ENCODE measurements around the gene CDS2. TPM values are rescaled to one million over a fixed set of nuclear protein-coding genes. Genes with fewer than 3 reads are reported as not detected.

The CDS2 gene
- total RNA-seq, 4 donors from 2014 or later = 31.3 to 49.6 (median 38.4) TPM

DNA sequence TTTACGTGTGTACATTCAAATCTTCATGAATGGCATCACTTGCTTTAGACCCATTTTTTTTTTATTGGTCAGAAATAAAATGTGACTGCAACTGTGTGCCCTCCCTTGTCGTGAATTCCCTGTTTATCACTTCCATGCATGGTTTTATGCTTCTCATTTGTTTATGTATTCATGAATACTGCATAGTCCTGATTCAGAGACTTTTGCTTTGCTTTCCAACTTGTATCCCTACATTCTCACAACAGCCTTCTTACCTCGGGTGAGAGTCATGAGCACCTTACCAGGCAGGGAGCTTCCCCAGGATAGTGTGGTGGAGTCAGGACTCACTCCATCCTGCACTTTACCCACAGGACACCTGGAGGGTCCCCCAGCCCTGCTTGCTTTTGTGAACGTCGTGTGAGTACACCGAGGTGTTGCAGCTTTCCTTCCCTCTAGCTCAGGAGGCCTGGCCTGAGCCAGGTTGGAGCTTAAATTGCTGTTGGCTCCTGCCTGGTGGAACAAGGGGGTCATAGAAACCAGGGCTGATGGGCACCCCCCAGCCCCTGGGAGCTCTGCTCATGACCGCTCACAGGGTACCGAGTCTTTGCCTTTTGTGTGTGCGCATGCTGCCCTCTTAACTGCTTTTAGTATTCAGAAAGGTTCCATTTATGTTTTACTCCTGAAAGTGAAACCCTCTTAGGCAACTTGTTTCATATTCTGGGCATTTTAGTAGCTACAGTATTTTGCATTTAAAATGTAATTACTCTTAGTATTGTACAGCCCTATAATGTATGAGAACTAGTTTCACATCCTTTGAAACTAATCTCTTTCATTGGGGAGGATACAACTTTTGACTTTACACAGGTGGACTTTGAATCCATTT lies 66.0 kb downstream of the CDS2 start:
- TF ChIP-seq, protein P1, sequence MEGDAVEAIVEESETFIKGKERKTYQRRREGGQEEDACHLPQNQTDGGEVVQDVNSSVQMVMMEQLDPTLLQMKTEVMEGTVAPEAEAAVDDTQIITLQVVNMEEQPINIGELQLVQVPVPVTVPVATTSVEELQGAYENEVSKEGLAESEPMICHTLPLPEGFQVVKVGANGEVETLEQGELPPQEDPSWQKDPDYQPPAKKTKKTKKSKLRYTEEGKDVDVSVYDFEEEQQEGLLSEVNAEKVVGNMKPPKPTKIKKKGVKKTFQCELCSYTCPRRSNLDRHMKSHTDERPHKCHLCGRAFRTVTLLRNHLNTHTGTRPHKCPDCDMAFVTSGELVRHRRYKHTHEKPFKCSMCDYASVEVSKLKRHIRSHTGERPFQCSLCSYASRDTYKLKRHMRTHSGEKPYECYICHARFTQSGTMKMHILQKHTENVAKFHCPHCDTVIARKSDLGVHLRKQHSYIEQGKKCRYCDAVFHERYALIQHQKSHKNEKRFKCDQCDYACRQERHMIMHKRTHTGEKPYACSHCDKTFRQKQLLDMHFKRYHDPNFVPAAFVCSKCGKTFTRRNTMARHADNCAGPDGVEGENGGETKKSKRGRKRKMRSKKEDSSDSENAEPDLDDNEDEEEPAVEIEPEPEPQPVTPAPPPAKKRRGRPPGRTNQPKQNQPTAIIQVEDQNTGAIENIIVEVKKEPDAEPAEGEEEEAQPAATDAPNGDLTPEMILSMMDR (IDR thresholded peaks at IDR 0.05; ENCODE audit: low read depth) = no peak

DNA sequence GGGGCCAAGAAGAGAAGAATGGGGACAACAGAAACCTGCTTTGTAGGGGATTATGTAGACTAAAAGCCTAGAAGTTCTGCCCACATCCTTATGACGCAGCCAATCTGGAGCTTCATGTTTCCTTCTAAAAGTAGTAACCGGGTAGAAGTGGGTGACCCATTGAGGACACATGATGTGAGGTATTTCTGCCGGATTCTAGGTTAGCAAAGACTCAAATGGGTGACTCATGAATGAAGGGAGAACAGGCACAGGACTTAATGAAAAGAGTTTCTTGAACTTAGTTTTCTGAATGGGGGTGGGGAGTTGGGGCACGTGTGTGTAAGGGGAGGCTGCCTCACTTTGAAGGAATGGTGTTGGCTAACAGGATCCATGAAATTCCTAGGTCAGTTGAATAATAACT lies 68.8 kb downstream of the CDS2 start:
- TF ChIP-seq, protein P1 (IDR thresholded peaks at IDR 0.05; ENCODE audit: low read depth) = no peak

DNA sequence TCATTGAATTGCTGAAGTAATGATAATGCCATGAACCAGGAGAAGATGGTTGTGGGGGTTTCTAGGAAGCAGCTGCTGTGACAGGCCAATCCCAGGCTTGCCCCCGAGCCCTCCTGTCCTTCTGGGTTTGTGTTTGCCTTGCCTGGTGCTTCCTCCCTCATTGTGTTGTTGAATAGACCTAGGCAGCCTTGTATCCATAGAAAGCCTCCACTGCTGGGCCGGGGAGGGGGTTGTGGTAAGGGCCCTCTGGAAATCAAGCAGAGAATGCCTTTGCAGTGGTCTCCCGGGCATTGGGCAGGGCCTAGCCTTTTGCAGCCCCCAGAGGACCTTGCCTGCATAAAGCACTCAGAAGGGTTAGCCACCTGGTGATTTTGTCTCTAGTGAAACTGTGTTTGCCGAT lies 69.3 kb downstream of the CDS2 start:
- TF ChIP-seq, protein P1 (IDR thresholded peaks at IDR 0.05; ENCODE audit: low read depth) = no peak

DNA sequence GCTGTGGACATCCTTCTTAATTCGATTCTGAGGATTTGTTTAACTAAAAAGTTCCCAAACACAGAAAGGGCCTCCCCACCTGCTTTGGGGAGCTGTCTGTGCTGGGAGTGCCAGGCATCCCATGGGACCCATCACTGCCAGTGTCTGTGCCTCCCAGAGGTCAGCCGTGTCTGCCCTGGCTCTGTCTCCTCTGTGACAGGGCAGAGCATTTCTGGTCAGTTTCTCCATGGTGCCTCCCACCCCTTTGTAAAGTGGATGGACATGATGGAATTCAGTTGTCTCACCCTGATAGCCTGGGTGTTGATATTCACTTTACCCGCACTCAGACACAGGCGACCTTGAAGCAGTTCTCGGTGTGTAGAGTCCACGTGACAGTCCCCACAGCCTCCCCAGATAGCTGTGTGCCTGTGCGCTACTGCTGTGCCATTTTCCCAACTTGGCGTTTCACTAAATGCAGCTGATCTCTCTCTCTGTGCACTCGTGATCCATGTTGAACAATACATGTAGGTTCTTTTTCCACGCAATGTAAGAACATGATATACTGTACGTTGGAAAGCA lies 70.5 kb downstream of the CDS2 start:
- TF ChIP-seq, protein P1 (IDR thresholded peaks at IDR 0.05; ENCODE audit: low read depth) = no peak

DNA sequence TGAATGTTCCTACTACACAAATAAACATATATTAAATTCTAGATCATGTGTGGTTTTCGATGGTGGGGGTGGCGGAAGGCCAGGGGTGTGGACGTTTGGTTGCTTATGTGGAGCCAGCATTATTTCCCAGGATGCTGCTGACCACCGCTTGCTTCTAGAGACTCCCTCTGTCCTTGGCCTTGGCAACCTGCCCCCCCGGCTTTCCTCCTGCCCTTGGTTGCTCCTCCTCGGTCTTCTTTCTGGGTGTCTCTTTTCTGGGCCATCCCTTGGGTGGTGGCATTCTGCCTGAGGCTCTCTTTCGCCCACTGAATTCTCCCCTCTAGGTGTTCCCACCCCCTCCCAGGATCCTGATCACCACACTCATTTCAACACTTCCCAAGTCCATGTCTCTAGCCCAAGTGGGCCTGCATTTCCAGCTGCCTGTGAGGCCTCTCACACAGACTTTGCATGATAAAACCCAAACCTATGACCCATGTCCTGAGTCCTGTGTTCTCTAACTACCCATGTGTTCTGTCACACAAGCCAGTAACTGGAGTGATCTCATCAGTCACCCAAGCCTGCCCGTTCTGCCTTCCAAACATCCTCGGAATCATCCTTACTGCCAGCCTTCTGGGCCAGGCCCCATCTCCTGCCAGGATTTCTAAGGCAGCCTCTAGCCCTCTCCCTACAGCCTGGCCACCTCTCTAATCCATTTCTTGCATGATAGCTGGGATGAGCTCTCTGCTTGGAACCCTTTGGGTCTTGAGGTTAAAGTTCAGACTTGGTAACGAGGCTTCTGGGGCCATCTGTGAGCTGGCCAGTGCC lies 71.2 kb downstream of the CDS2 start:
- TF ChIP-seq, protein P1 (IDR thresholded peaks at IDR 0.05; ENCODE audit: low read depth) = no peak

DNA sequence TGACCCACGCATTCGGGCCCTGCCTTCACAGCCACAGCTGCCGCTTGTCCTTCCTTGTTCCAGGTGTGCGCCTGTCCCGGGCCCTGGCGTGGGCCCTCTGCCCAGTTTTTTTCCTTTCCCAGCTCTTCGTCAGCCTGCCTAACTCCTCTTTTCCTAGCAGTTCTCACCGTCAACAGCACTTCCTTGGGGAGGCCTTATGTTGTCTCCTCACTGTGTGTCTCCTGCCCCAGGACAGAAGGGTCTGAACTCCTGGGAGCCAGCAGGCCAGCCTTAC lies 71.8 kb downstream of the CDS2 start:
- TF ChIP-seq, protein P1 (IDR thresholded peaks at IDR 0.05; ENCODE audit: low read depth) = no peak

DNA sequence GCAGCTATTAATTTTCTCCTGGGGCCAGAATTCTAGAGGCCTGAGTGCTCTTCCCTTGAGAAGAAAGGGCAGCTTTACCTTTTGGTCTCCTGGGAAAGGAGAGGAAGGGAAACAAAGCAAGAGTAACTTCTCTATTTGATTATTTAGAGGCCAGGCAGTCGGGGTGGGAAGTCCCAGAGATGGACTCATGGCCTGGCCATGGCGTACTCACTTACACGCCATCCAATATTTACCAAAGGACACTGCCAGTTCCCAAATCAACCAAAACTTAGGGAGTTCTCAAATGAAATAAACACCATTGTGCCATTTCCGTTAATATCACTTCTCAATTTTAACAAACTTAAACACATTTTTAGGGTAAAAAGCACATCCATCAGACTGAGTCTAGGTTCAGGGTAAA lies 76.6 kb downstream of the CDS2 start:
- TF ChIP-seq, protein P1 (IDR thresholded peaks at IDR 0.05; ENCODE audit: low read depth) = no peak

Measured in subcutaneous adipose tissue (tissue), 4 donors.